Measurements from ENCODE around the gene DCST1.

The DCST1 gene

GRCh38 chr1:155093911-155094621 lies 60.4 kb downstream of the DCST1 start:
- DNase-seq, result peak; percentile 62

DNA sequence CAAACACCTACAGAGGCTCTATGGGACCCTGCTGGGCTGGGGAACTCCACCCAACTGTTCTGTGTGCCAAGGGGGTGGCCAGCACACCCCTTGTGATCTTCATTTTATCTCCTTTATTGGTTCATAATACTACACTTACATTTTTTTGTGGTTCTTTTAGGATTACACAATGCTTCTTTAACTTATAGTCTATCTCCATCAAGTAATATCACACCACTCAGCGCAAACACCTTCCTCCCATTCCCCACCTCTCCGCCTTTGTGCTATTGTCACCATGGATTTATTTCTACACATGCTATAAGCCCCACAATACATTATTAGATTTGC lies 61.0 kb downstream of the DCST1 start:
- no peak for DNase-seq

DNA sequence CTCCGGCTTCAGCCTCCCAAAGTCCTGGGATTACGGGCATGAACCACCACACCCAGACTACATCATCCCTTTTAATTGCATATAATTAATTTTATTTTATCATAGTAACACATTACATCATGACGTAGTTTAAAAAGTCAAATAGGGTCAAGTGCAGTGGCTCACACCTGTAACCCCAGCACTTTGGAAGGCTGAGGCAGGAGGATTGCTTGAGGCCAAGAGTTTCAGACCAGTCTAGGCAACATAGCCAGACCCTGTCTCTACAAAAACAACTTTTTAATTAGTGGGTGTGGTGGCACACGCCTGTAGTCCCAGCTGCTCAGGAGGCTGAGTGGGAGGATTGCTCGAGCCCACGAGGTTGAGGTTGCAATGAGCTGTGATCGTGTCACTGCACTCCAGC lies 65.7 kb downstream of the DCST1 start:
- DNase-seq, result no peak

All from DMS 273 treated with DMSO at 0.1 percent for 48 hours (cell line).